HepG2 (cell line): Measurements from ENCODE around the gene TSGA10. TPM values are rescaled to one million over a fixed set of nuclear protein-coding genes. Genes with fewer than 3 reads are reported as not detected.

Source experiments
- ATAC-seq: fragments of 200-7000 bp; cut with Tn5 transposase; 3 replicates; pipeline ENCODE4 v1.9.1; 2020; ENCODE audit warnings: mild to moderate bottlenecking, moderate library complexity
- BruUV-seq: library from RNA; stranded (reverse); fragments of 400-500 nt; replicated peaks from 2 replicates; lab custom pipeline; 2021; lab: Mats Ljungman, UMichigan
- CTCF ChIA-PET: fragments of 300-600 bp; formaldehyde crosslinking; extraction: SDS; loops from one replicate; lab custom pipeline; 2021; ENCODE audit warnings: low total read pairs, inconsistent platforms, low intra/inter-chr PET ratio; lab: Yijun Ruan, JAX
- POLR2A ChIA-PET: fragments of 350-600 bp; sonication (Branson Sonifier 250); formaldehyde crosslinking; loops from one replicate; lab custom pipeline; 2020; ENCODE audit warnings: antibody characterized with exemption, inconsistent platforms; lab: Yijun Ruan, JAX
- DNase-seq: peaks from one replicate; pipeline ENCODE4 v3.0.0-alpha.2; 2015; ENCODE audit warnings: low spot score
- FAIRE-seq: peaks from 3 replicates; lab custom pipeline; 2011; peaks lifted over from hg19 to GRCh38; lab: Jason Lieb, UNC
- H2AFZ ChIP-seq: one replicate; pipeline ENCODE4 v1.6.1; 2011; ENCODE audit warnings: low read length, inconsistent platforms
- H3K27ac ChIP-seq: fragments of 300-600 bp; 3 replicates; pipeline ENCODE4 v1.8.0; 2011; ENCODE audit warnings: mixed run types, mild to moderate bottlenecking, mixed read lengths, low read length, inconsistent platforms; ENCODE audit not compliant: insufficient read depth; ENCODE audit errors: extremely low read length
- H3K27me3 ChIP-seq, 2 experiments: fragments of 200-600 bp in 1 of 2; 2 replicates in 1 of 2; 3 replicates in 1 of 2; pipeline versions ENCODE4 v1.6.0 to v1.8.0; 2011; ENCODE audit warnings: low read length in 2 of 2, mild to moderate bottlenecking in 2 of 2, moderate library complexity in 2 of 2, inconsistent platforms in 1 of 2; ENCODE audit not compliant: insufficient read depth in 2 of 2, control insufficient read depth in 1 of 2
- H3K36me3 ChIP-seq, 2 experiments: fragments of 200-600 bp in 1 of 2; replicated peaks in 1 of 2; 2 replicates in 1 of 2; 3 replicates in 1 of 2; pipeline versions ENCODE4 v1.5.1 to v1.8.0; 2011; ENCODE audit warnings: low read length in 2 of 2, inconsistent platforms in 1 of 2; ENCODE audit not compliant: insufficient read depth in 2 of 2, control insufficient read depth in 1 of 2
- H3K4me1 ChIP-seq: 2 replicates; pipeline ENCODE4 v1.5.1; 2012; ENCODE audit warnings: low read length, inconsistent platforms; ENCODE audit not compliant: insufficient read depth
- H3K4me2 ChIP-seq: 2 replicates; pipeline ENCODE4 v1.6.0; 2011; ENCODE audit warnings: low read depth, low read length, inconsistent platforms
- H3K4me3 ChIP-seq, 3 experiments: fragments of 200-600 bp in 1 of 3; sonication (generic), shearing (Covaris generic) in 1 of 3; replicated peaks in 1 of 3; 2 replicates each; pipeline ENCODE4 v1.5.1; 2011 to 2016; ENCODE audit warnings: low read length in 3 of 3, inconsistent platforms in 2 of 3, low read depth in 2 of 3, mild to moderate bottlenecking in 2 of 3, control low read depth in 1 of 3, mixed read lengths in 1 of 3; ENCODE audit not compliant: insufficient read depth in 1 of 3
- H3K79me2 ChIP-seq: one replicate; pipeline ENCODE4 v1.6.1; 2011; ENCODE audit warnings: low read length, inconsistent platforms; ENCODE audit not compliant: insufficient read depth
- H3K9ac ChIP-seq: 2 replicates; pipeline ENCODE4 v1.6.0; 2011; ENCODE audit warnings: mild to moderate bottlenecking, low read depth, low read length, inconsistent platforms; ENCODE audit not compliant: insufficient read depth
- H3K9me3 ChIP-seq: 2 replicates; pipeline ENCODE4 v1.5.1; 2012; ENCODE audit warnings: mild to moderate bottlenecking, low read length
- H4K20me1 ChIP-seq: 2 replicates; pipeline ENCODE4 v1.6.0; 2011; ENCODE audit warnings: inconsistent platforms, mild to moderate bottlenecking, low read length, moderate library complexity; ENCODE audit not compliant: insufficient read depth
- ATF5 ChIP-seq: sonication (generic); formaldehyde crosslinking; IDR thresholded peaks from 2 replicates; pipeline ENCODE4 v1.4.0; 2020; ENCODE audit warnings: mild to moderate bottlenecking, low read depth, missing genetic modification reagents
- CREBL2 ChIP-seq: sonication (generic); formaldehyde crosslinking; IDR thresholded peaks from 2 replicates; pipeline ENCODE4 v1.8.1; 2023; ENCODE audit warnings: missing genetic modification reagents, mild to moderate bottlenecking, borderline replicate concordance
- DNMT3B ChIP-seq: conservative IDR thresholded peaks from 2 replicates; pipeline ENCODE4 v1.6.1; 2016; ENCODE audit warnings: missing biosample characterization, control low read depth
- GPBP1L1 ChIP-seq: sonication (generic); formaldehyde crosslinking; IDR thresholded peaks from 2 replicates; pipeline ENCODE4 v1.5.0; 2020; ENCODE audit warnings: mild to moderate bottlenecking, missing genetic modification reagents
- IRF9 ChIP-seq: sonication (generic); formaldehyde crosslinking; IDR thresholded peaks from 2 replicates; pipeline ENCODE4 v1.8.0; 2022; ENCODE audit warnings: missing genetic modification reagents, mild to moderate bottlenecking, borderline replicate concordance
- PLRG1 ChIP-seq: fragments of 450-650 bp; conservative IDR thresholded peaks from 2 replicates; pipeline ENCODE4 v1.6.1; 2016
- PRDM10 ChIP-seq: sonication (generic); formaldehyde crosslinking; IDR thresholded peaks from 2 replicates; pipeline ENCODE4 v1.4.0; 2020; ENCODE audit warnings: low read depth, missing genetic modification reagents
- TGIF2 ChIP-seq: IDR thresholded peaks from 2 replicates; pipeline ENCODE4 v1.6.1; 2016; ENCODE audit warnings: control low read depth, missing compliant biosample characterization
- THRA ChIP-seq: sonication (generic); formaldehyde crosslinking; IDR thresholded peaks from 2 replicates; pipeline ENCODE4 v1.4.0; 2020; ENCODE audit warnings: missing genetic modification reagents, borderline replicate concordance
- ZBTB1 ChIP-seq: sonication (generic); formaldehyde crosslinking; IDR thresholded peaks from 2 replicates; pipeline ENCODE4 v1.4.0; 2020; ENCODE audit warnings: missing genetic modification reagents, borderline replicate concordance
- ZBTB37 ChIP-seq: sonication (generic); formaldehyde crosslinking; IDR thresholded peaks from 2 replicates; pipeline ENCODE4 v1.4.0; 2020; ENCODE audit warnings: mild to moderate bottlenecking, missing genetic modification reagents
- ZNF138 ChIP-seq: sonication (generic); formaldehyde crosslinking; IDR thresholded peaks from 2 replicates; pipeline ENCODE4 v1.5.0; 2020; ENCODE audit warnings: mild to moderate bottlenecking, low read depth, missing genetic modification reagents
- ZNF451 ChIP-seq: sonication (generic); formaldehyde crosslinking; IDR thresholded peaks from 2 replicates; pipeline ENCODE4 v1.5.0; 2020; ENCODE audit warnings: mild to moderate bottlenecking, missing genetic modification reagents
- ZNF629 ChIP-seq: sonication (generic); formaldehyde crosslinking; conservative IDR thresholded peaks from 2 replicates; pipeline ENCODE4 v1.5.0; 2020; ENCODE audit warnings: missing genetic modification reagents
- ZNF878 ChIP-seq: sonication (generic); formaldehyde crosslinking; IDR thresholded peaks from 2 replicates; pipeline ENCODE4 v1.8.1; 2023; ENCODE audit warnings: mild to moderate bottlenecking, missing genetic modification reagents, moderate library complexity
- WGBS: methylation state at CpG from one replicate; pipeline ENCODE4 v1.1.6; 2017; ENCODE audit warnings: low lambda C conversion rate; 5-methylcytosine and 5-hydroxymethylcytosine counted together
- in situ Hi-C: cut with HindIII; loops from 2 replicates; pipeline ENCODE4 v1.10.0; 2017; ENCODE audit warnings: low pct_unique_long_range_greater_than_20kb; ENCODE audit not compliant: extremely low pct_ligation_motif_present
- intact Hi-C: fragments of 100-400 bp; cut with micrococcal nuclease; formaldehyde crosslinking; loops from one replicate; pipeline ENCODE4 v1.10.0; 2022; ENCODE audit not compliant: unreplicated experiment
- polyA plus RNA-seq, 8 experiments: library from polyadenylated mRNA; depleted of rRNA in 3 of 8; stranded (reverse) in 7 of 8; unstranded in 1 of 8; fragments of >200 nt; fragmentation: Illumina TruSeq in 4 of 8; extraction: Trizol in 4 of 8; gene quantifications; 2 replicates each; pipeline versions ENCODE4 v1.2.1 to v1.2.3, GENCODE V29; 2011 to 2016; ENCODE audit warnings: low read depth in 4 of 8, missing spikeins in 1 of 8, mixed read lengths in 1 of 8; ENCODE audit not compliant: insufficient read depth in 1 of 8
- total RNA-seq, 5 experiments: library from RNA; depleted of rRNA; stranded (reverse); fragments of >200 nt; fragmentation: Illumina TruSeq; extraction: Trizol; gene quantifications; 2 replicates each; pipeline ENCODE4 v1.2.3, GENCODE V29; 2016; ENCODE audit warnings: low read depth in 1 of 5

The TSGA10 gene
- total and polyA plus RNA-seq, 2 of the 13 experiments (the other 11 are each of a cell fraction or from before 2014, with no cell fraction given) = 4.7 to 13.1 TPM

GRCh38 chr2:99096728-99097127 is 58.0 kb downstream of the TSGA10 start:
- in situ Hi-C loops = no loop called here
- no peak for TF ChIP-seq PRDM10 (CRISPR knock-in tag)
- no peak for TF ChIP-seq CREBL2
- TF ChIP-seq ATF5 (CRISPR knock-in tag) = no peak
- TF ChIP-seq ZNF629 (CRISPR knock-in tag) = no peak
- no peak for TF ChIP-seq IRF9 (CRISPR knock-in tag)
- TF ChIP-seq ZNF451 (CRISPR knock-in tag) = no peak
- no peak for TF ChIP-seq ZNF878 (CRISPR knock-in tag)
- TF ChIP-seq THRA (CRISPR knock-in tag) = no peak
- no peak for TF ChIP-seq ZBTB1 (CRISPR knock-in tag)
- TF ChIP-seq ZBTB37 (CRISPR knock-in tag) = no peak
- no peak for TF ChIP-seq DNMT3B (CRISPR knock-in tag)
- no peak for TF ChIP-seq TGIF2
- no peak for TF ChIP-seq PLRG1
- TF ChIP-seq ZNF138 (CRISPR knock-in tag) = no peak
- no peak for TF ChIP-seq GPBP1L1 (CRISPR knock-in tag)

More at GRCh38 chr2:99096728-99097127, 58.0 kb downstream of the TSGA10 start:
- no peaks in the 10 kb centered on the region for H3K4me1 ChIP-seq
- H3K36me3 ChIP-seq = no peaks in the 10 kb centered on the region
- WGBS = 54% methylated on average over 1 of the region's 1 CpG
- H2AFZ ChIP-seq = no peak overlapping the region
- FAIRE-seq (no peak), DNase-seq (no peak), ATAC-seq (no peak)
- no peaks in the 10 kb centered on the region for H4K20me1 ChIP-seq
- POLR2A ChIA-PET = no interaction called here
- H3K27me3 ChIP-seq = no peaks in the 10 kb centered on the region
- no TSS peak for BruUV-seq
- no peaks in the 10 kb centered on the region for H3K79me2 ChIP-seq
- intact Hi-C loops = no loop called here
- no peak overlapping the region for H3K4me3 ChIP-seq
- no peak overlapping the region for H3K4me2 ChIP-seq
- CTCF ChIA-PET = no interaction called here
- H3K27ac ChIP-seq = no peak overlapping the region
- H3K9ac ChIP-seq = no peak overlapping the region
- H3K9me3 ChIP-seq = peaks cover 6% of the 10 kb centered on the region
